Mesendoderm (in vitro differentiated cells): ENCODE results near the gene PBX1.
A peak's percentile ranks its signal among the peaks of the same experiment; 100 is the strongest.

Experiments
- DNase-seq: peaks from one replicate; pipeline ENCODE4 v3.0.0; 2013
- H2AK5ac ChIP-seq: 2 replicates; pipeline ENCODE4 v1.6.1; 2013; ENCODE audit warnings: low read length, inconsistent platforms
- H2BK120ac ChIP-seq: 2 replicates; pipeline ENCODE4 v1.6.1; 2013; ENCODE audit warnings: low read depth, mild to moderate bottlenecking, low read length, moderate library complexity, mixed read lengths
- H2BK15ac ChIP-seq: replicated peaks from 2 replicates; pipeline ENCODE4 v1.6.1; 2013; ENCODE audit warnings: low read depth, mild to moderate bottlenecking, moderate library complexity
- H2BK5ac ChIP-seq: 2 replicates; pipeline ENCODE4 v1.6.1; 2013; ENCODE audit warnings: low read length, inconsistent platforms
- H3K18ac ChIP-seq: 2 replicates; pipeline ENCODE4 v1.6.1; 2013; ENCODE audit warnings: mild to moderate bottlenecking, low read length, mixed read lengths
- H3K23ac ChIP-seq: one replicate; pipeline ENCODE4 v1.6.1; 2013; ENCODE audit warnings: low read length
- H3K27ac ChIP-seq: 2 replicates; pipeline ENCODE4 v1.5.1; 2013; ENCODE audit warnings: low read depth, mild to moderate bottlenecking, inconsistent platforms, low read length, moderate library complexity
- H3K27me3 ChIP-seq: 2 replicates; pipeline ENCODE4 v1.6.1; 2013; ENCODE audit warnings: low read length, control low read depth, mild to moderate bottlenecking, inconsistent platforms; ENCODE audit not compliant: insufficient read depth, poor library complexity
- H3K36me3 ChIP-seq: 2 replicates; pipeline ENCODE4 v1.6.1; 2013; ENCODE audit warnings: low read length, inconsistent platforms; ENCODE audit not compliant: control insufficient read depth, insufficient read depth
- H3K4ac ChIP-seq: one replicate; pipeline ENCODE4 v1.6.1; 2013; ENCODE audit warnings: low read depth, mild to moderate bottlenecking, low read length, moderate library complexity
- H3K4me1 ChIP-seq: 2 replicates; pipeline ENCODE4 v1.6.1; 2013; ENCODE audit warnings: low read depth, low read length, inconsistent platforms; ENCODE audit not compliant: control insufficient read depth
- H3K4me2 ChIP-seq: 2 replicates; pipeline ENCODE4 v1.6.1; 2013; ENCODE audit warnings: low read length
- H3K4me3 ChIP-seq: 2 replicates; pipeline ENCODE4 v1.5.1; 2013; ENCODE audit warnings: mild to moderate bottlenecking, low read length
- H3K56ac ChIP-seq: one replicate; pipeline ENCODE4 v1.6.1; 2013; ENCODE audit warnings: low read length
- H3K79me1 ChIP-seq: 2 replicates; pipeline ENCODE4 v1.6.1; 2013; ENCODE audit warnings: low read length, inconsistent platforms
- H3K79me2 ChIP-seq: 2 replicates; pipeline ENCODE4 v1.6.1; 2013; ENCODE audit warnings: mild to moderate bottlenecking, low read length; ENCODE audit not compliant: control insufficient read depth, insufficient read depth
- H3K9ac ChIP-seq: 2 replicates; pipeline ENCODE4 v1.6.1; 2013; ENCODE audit warnings: low read length, inconsistent platforms
- H4K5ac ChIP-seq: one replicate; pipeline ENCODE4 v1.6.1; 2013; ENCODE audit warnings: low read length
- H4K8ac ChIP-seq: one replicate; pipeline ENCODE4 v1.6.1; 2013; ENCODE audit warnings: low read depth, mild to moderate bottlenecking, control low read depth, low read length, moderate library complexity
- WGBS: extraction: QIAGEN DNeasy Blood & Tissue Kit; methylation state at CpG from one replicate; pipeline ENCODE4 v1.1.7; 2013; ENCODE audit warnings: low lambda C conversion rate, missing lambda C conversion rate; ENCODE audit not compliant: insufficient coverage; ENCODE audit errors: extremely low coverage; 5-methylcytosine and 5-hydroxymethylcytosine counted together

The PBX1 gene

DNA sequence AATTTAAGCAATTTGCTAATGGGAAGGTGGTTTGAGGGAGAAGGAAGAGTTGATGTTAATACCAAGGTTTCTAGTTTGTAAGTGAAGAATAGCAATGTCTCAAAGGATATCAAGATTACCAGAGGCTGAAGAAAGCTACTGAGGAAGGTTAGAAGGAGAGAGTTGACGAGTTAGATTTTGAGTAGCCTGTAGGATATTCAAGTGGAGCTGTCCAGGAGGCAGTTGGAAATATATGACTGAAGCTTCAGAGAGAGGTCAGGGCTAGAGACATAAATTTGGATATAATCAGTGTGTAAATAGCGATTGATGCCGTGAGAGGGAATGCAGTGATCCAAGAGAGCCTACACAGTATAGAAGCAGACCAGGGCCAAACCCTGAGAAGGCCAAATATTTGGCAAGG lies 48.4 kb downstream of the PBX1 start:
- H3K79me2 ChIP-seq = peaks cover 12% of the 10 kb centered on the region
- H2BK15ac ChIP-seq = no peak overlapping the region
- no peak overlapping the region for H3K4me2 ChIP-seq
- no peak overlapping the region for H2AK5ac ChIP-seq
- peaks cover 10% of the 10 kb centered on the region for H3K79me1 ChIP-seq
- no peak overlapping the region for H3K4me3 ChIP-seq
- no peak overlapping the region for H2BK120ac ChIP-seq
- H3K9ac ChIP-seq = no peak overlapping the region
- H3K4ac ChIP-seq = no peak overlapping the region
- no peak overlapping the region for H3K56ac ChIP-seq
- H3K23ac ChIP-seq = no peak overlapping the region
- no peak overlapping the region for H3K27ac ChIP-seq
- DNase-seq = no peak
- no peaks in the 10 kb centered on the region for H3K27me3 ChIP-seq
- H2BK5ac ChIP-seq = no peak overlapping the region
- H3K18ac ChIP-seq = no peak overlapping the region
- no peaks in the 10 kb centered on the region for H3K36me3 ChIP-seq
- no CpG with 5 or more reads among the region's 3 CpGs for WGBS
- H3K4me1 ChIP-seq = peaks cover 6% of the 10 kb centered on the region
- H4K8ac ChIP-seq = no peak overlapping the region
- H4K5ac ChIP-seq = no peak overlapping the region

DNA sequence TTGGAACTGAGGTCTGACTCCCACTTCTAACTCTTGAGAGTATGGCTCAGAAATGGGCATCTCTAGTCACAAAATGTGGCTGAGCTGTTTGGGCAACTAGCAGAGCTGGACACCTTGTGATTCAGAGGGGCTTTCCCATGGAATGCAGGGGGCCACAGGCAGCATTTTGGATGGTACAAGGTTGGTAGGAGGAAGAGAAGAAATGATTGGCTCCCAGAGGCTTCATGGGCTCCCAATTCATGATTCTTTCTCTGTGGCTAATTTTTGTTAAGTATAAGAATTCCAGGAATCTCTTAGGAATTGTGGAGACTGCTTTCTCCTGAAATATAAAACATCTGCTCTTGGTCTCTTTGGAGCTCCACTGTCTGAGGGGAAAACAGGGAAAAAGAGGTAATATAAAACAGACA lies 49.7 kb downstream of the PBX1 start:
- no peak overlapping the region for H3K9ac ChIP-seq
- no peak overlapping the region for H3K18ac ChIP-seq
- peaks cover 15% of the 10 kb centered on the region for H3K79me2 ChIP-seq
- H3K23ac ChIP-seq = no peak overlapping the region
- H2BK15ac ChIP-seq = no peak overlapping the region
- no peak overlapping the region for H3K56ac ChIP-seq
- no peaks in the 10 kb centered on the region for H3K36me3 ChIP-seq
- DNase-seq = no peak
- H3K27ac ChIP-seq = no peak overlapping the region
- no peak overlapping the region for H3K4me2 ChIP-seq
- no peak overlapping the region for H4K5ac ChIP-seq
- no peak overlapping the region for H2BK5ac ChIP-seq
- no peak overlapping the region for H2BK120ac ChIP-seq
- H3K4me1 ChIP-seq = peaks cover 6% of the 10 kb centered on the region
- H4K8ac ChIP-seq = no peak overlapping the region
- no peak overlapping the region for H3K4me3 ChIP-seq
- peaks cover 10% of the 10 kb centered on the region for H3K79me1 ChIP-seq
- no peak overlapping the region for H2AK5ac ChIP-seq
- H3K4ac ChIP-seq = peak overlapping the region; percentile 59
- H3K27me3 ChIP-seq = no peaks in the 10 kb centered on the region

- Histone ChIP-seq H3K27me3 (no peaks in the 10 kb centered on the region), H3K9ac (no peak overlapping the region), H3K27ac (no peak overlapping the region), H3K79me1 (peaks cover 14% of the 10 kb centered on the region), H4K5ac (no peak overlapping the region), H3K4ac (no peak overlapping the region), H4K8ac (no peak overlapping the region), H2AK5ac (no peak overlapping the region), H3K4me2 (no peak overlapping the region), H2BK5ac (no peak overlapping the region), H3K79me2 (peaks cover 18% of the 10 kb centered on the region), H2BK120ac (no peak overlapping the region), H3K4me3 (no peak overlapping the region), H3K56ac (no peak overlapping the region), H3K18ac (no peak overlapping the region), H2BK15ac (no peak overlapping the region), H3K23ac (no peak overlapping the region), H3K4me1 (peaks cover 8% of the 10 kb centered on the region), H3K36me3 (no peaks in the 10 kb centered on the region)
- no CpG with 5 or more reads among the region's 3 CpGs for WGBS
- no peak for DNase-seq
These were observed 50.1 kb downstream of the PBX1 start for GRCh38 chr1:164609089-164609488.

GRCh38 chr1:164610538-164611222 lies 51.7 kb downstream of the PBX1 start:
- H3K56ac ChIP-seq = peak overlapping the region; percentile 11
- no peak overlapping the region for H3K4ac ChIP-seq
- H2BK5ac ChIP-seq = no peak overlapping the region
- no peak overlapping the region for H3K27ac ChIP-seq
- H2BK120ac ChIP-seq = no peak overlapping the region
- H4K8ac ChIP-seq = no peak overlapping the region
- H3K9ac ChIP-seq = no peak overlapping the region
- H3K23ac ChIP-seq = no peak overlapping the region
- H3K27me3 ChIP-seq = no peaks in the 10 kb centered on the region
- H2BK15ac ChIP-seq = no peak overlapping the region
- H3K4me2 ChIP-seq = no peak overlapping the region
- no peak overlapping the region for H2AK5ac ChIP-seq
- H3K18ac ChIP-seq = peak overlapping the region; percentile 32
- no peaks in the 10 kb centered on the region for H3K36me3 ChIP-seq
- H3K4me3 ChIP-seq = no peak overlapping the region
- H3K79me1 ChIP-seq = peaks cover 12% of the 10 kb centered on the region
- no peak for DNase-seq
- peaks cover 8% of the 10 kb centered on the region for H3K4me1 ChIP-seq
- H4K5ac ChIP-seq = no peak overlapping the region
- peaks cover 17% of the 10 kb centered on the region for H3K79me2 ChIP-seq
- WGBS = no CpG with 5 or more reads among the region's 3 CpGs

GRCh38 chr1:164611754-164612642 lies 53.0 kb downstream of the PBX1 start:
- DNase-seq = peak; percentile 76
- no peaks in the 10 kb centered on the region for H3K27me3 ChIP-seq
- H3K27ac ChIP-seq = no peak overlapping the region
- no peak overlapping the region for H3K4ac ChIP-seq
- H3K9ac ChIP-seq = no peak overlapping the region
- peak overlapping the region; percentile 1 for H3K56ac ChIP-seq
- no peak overlapping the region for H3K4me2 ChIP-seq
- peaks cover 14% of the 10 kb centered on the region for H3K79me1 ChIP-seq
- H3K36me3 ChIP-seq = no peaks in the 10 kb centered on the region
- no peak overlapping the region for H3K18ac ChIP-seq
- H3K4me3 ChIP-seq = no peak overlapping the region
- no CpG with 5 or more reads among the region's 11 CpGs for WGBS
- peaks cover 20% of the 10 kb centered on the region for H3K79me2 ChIP-seq
- peaks cover 8% of the 10 kb centered on the region for H3K4me1 ChIP-seq
- no peak overlapping the region for H2AK5ac ChIP-seq
- no peak overlapping the region for H3K23ac ChIP-seq
- no peak overlapping the region for H4K8ac ChIP-seq
- no peak overlapping the region for H2BK5ac ChIP-seq
- no peak overlapping the region for H4K5ac ChIP-seq
- H2BK15ac ChIP-seq = no peak overlapping the region
- no peak overlapping the region for H2BK120ac ChIP-seq
